ENCODE results near the gene RCOR2. TPM values are rescaled to one million over a fixed set of nuclear protein-coding genes. Genes with fewer than 3 reads are reported as not detected.
"Not testable (repeated sequence)": the region's sequence is repeated elsewhere in the genome, so short reads cannot be mapped to it uniquely, and the experiment has no call there.

The RCOR2 gene
- total RNA-seq, 6 experiments from 2014 or later = 0.15 TPM; not detected in 5

GRCh38 chr11:63869171-63869591 lies 47.8 kb downstream of the RCOR2 start:
- Histone ChIP-seq H3K4me1 (peaks cover 0 to 60% (median 17%) of the 10 kb centered on the region in 4 donors), H3K27me3 (no peaks in the 10 kb centered on the region), H3K4me3 (no peak overlapping the region), H3K27ac (peak overlapping the region in 1 of 3 donors; percentile 5), H3K36me3 (no peaks in the 10 kb centered on the region), H3K9me3 (no peaks in the 10 kb centered on the region)
- TF ChIP-seq CTCF (IDR thresholded peaks at IDR 0.05) (no peak), POLR2A (IDR thresholded peaks at IDR 0.05) (no peak)
- ATAC-seq (no peak), DNase-seq (no peak)
- intact Hi-C loops (cut with DNase I) = no loop called here
- WGBS (ENCODE audit: insufficient coverage, low coverage, low lambda C conversion rate, missing lambda C conversion rate) = 72% methylated on average over 2 of the region's 7 CpGs

GRCh38 chr11:63868399-63869064 lies 48.4 kb downstream of the RCOR2 start:
- H3K27ac ChIP-seq = peak overlapping the region in 1 of 3 donors; percentile 5
- DNase-seq = no peak
- no peak for ATAC-seq
- no peaks in the 10 kb centered on the region for H3K36me3 ChIP-seq
- TF ChIP-seq POLR2A (IDR thresholded peaks at IDR 0.05) = no peak
- no peak for TF ChIP-seq CTCF (IDR thresholded peaks at IDR 0.05)
- intact Hi-C loops (cut with DNase I) = no loop called here
- H3K4me3 ChIP-seq = no peak overlapping the region
- peaks cover 0 to 56% (median 16%) of the 10 kb centered on the region in 4 donors for H3K4me1 ChIP-seq
- H3K27me3 ChIP-seq = no peaks in the 10 kb centered on the region
- no peaks in the 10 kb centered on the region for H3K9me3 ChIP-seq
- WGBS (ENCODE audit: insufficient coverage, low coverage, low lambda C conversion rate, missing lambda C conversion rate) = 29% methylated on average over 7 of the region's 9 CpGs

- Histone ChIP-seq H3K9me3 (no peaks in the 10 kb centered on the region), H3K27ac (no peak overlapping the region), H3K36me3 (no peaks in the 10 kb centered on the region), H3K4me1 (peaks cover 0 to 56% (median 11%) of the 10 kb centered on the region in 4 donors), H3K4me3 (no peak overlapping the region), H3K27me3 (no peaks in the 10 kb centered on the region)
- intact Hi-C loops (cut with DNase I) = no loop called here
- TF ChIP-seq POLR2A (IDR thresholded peaks at IDR 0.05) = no peak
- TF ChIP-seq CTCF (IDR thresholded peaks at IDR 0.05) = no peak
- DNase-seq = no peak
- no peak for ATAC-seq
- 90% methylated on average over 4 of the region's 4 CpGs for WGBS (ENCODE audit: insufficient coverage, low coverage, low lambda C conversion rate, missing lambda C conversion rate)
These were observed 49.5 kb downstream of the RCOR2 start for GRCh38 chr11:63867511-63867910.

GRCh38 chr11:63866211-63866610 lies 50.8 kb downstream of the RCOR2 start:
- Histone ChIP-seq H3K4me1 (peaks cover 0 to 55% (median 10%) of the 10 kb centered on the region in 4 donors), H3K9me3 (no peaks in the 10 kb centered on the region), H3K27me3 (no peaks in the 10 kb centered on the region), H3K27ac (no peak overlapping the region), H3K36me3 (no peaks in the 10 kb centered on the region), H3K4me3 (no peak overlapping the region)
- ATAC-seq (peak in 3 of 4 donors; percentile 13 to 34 (median 27)), DNase-seq (peak in 2 of 3 donors; percentile 57 to 64)
- TF ChIP-seq CTCF (IDR thresholded peaks at IDR 0.05) = no peak
- no peak for TF ChIP-seq POLR2A (IDR thresholded peaks at IDR 0.05)
- 24% methylated on average over 4 of the region's 4 CpGs for WGBS (ENCODE audit: insufficient coverage, low coverage, low lambda C conversion rate, missing lambda C conversion rate)
- intact Hi-C loops (cut with DNase I) = no loop called here

- H3K36me3 ChIP-seq; H3K9me3 ChIP-seq; H3K27me3 ChIP-seq; intact Hi-C loops (cut with DNase I); H3K27ac ChIP-seq; H3K4me3 ChIP-seq; ATAC-seq: not testable (repeated sequence)
- WGBS (ENCODE audit: insufficient coverage, low coverage, low lambda C conversion rate, missing lambda C conversion rate) = 96% methylated on average over 4 of the region's 6 CpGs
- peaks cover 0 to 46% (median 10%) of the 10 kb centered on the region in 4 donors for H3K4me1 ChIP-seq
- DNase-seq = peak in 1 of 3 donors; percentile 2
These were observed 53.3 kb downstream of the RCOR2 start for GRCh38 chr11:63863620-63864019.

Data from right lobe of liver (tissue), 6 donors.